ENCODE results near the gene LIN9.

- TF ChIP-seq CTCF (conservative IDR thresholded peaks at IDR 0.05): no peak
- no peak for TF ChIP-seq ZFX (IDR thresholded peaks at IDR 0.05)
Measured at GRCh38 chr1:226261818-226262217, 47.1 kb downstream of the LIN9 start.
